OCI-LY3 (cell line): Measurements from ENCODE around the gene CFAP54.
"Not testable (repeated sequence)": the region's sequence is repeated elsewhere in the genome, so short reads cannot be mapped to it uniquely, and the experiment has no call there.

Experiments used
- H2AFZ ChIP-seq: fragments of 200-600, 300-600 bp; shearing (Covaris generic); 2 replicates; pipeline ENCODE4 v1.6.0; 2014; ENCODE audit warnings: antibody characterized with exemption, low read depth, low read length
- H3K27ac ChIP-seq: fragments of 200-600, 300-600 bp; sonication (generic); 2 replicates; pipeline ENCODE4 v1.5.1; 2014; ENCODE audit warnings: mild to moderate bottlenecking, low read length, moderate library complexity, mixed read lengths
- H3K27me3 ChIP-seq: fragments of 200-600, 300-600 bp; sonication (generic); 2 replicates; pipeline ENCODE4 v1.6.1; 2014; ENCODE audit warnings: low read depth, low read length, mixed read lengths
- H3K36me3 ChIP-seq: fragments of 200-600, 300-600 bp; sonication (generic); replicated peaks from 2 replicates; pipeline ENCODE3; 2014; ENCODE audit warnings: low read depth, low read length, mixed read lengths
- H3K4me1 ChIP-seq: fragments of 300-600, 200-600 bp; sonication (generic); 2 replicates; pipeline ENCODE4 v1.6.1; 2014; ENCODE audit warnings: low read length, mixed read lengths
- H3K4me2 ChIP-seq: fragments of 200-600, 300-600 bp; sonication (generic); 2 replicates; pipeline ENCODE4 v1.6.1; 2014; ENCODE audit warnings: low read length, mixed read lengths
- H3K4me3 ChIP-seq: fragments of 300-600, 200-600 bp; sonication (generic); 2 replicates; pipeline ENCODE4 v1.5.1; 2014; ENCODE audit warnings: antibody characterized with exemption, mild to moderate bottlenecking, low read length, moderate library complexity
- H3K79me2 ChIP-seq: fragments of 300-600, 200-600 bp; shearing (Covaris generic); 2 replicates; pipeline ENCODE4 v1.6.1; 2014; ENCODE audit warnings: mild to moderate bottlenecking, low read length, mixed read lengths
- H3K9ac ChIP-seq: fragments of 300-600, 200-600 bp; shearing (Covaris generic); 2 replicates; pipeline ENCODE4 v1.6.0; 2014; ENCODE audit warnings: mild to moderate bottlenecking, low read length, moderate library complexity
- H3K9me3 ChIP-seq: fragments of 200-600, 300-600 bp; shearing (Covaris generic); 2 replicates; pipeline ENCODE4 v1.6.1; 2014; ENCODE audit warnings: low read length, mixed read lengths; ENCODE audit not compliant: insufficient read depth
- H4K20me1 ChIP-seq: fragments of 200-600, 300-600 bp; sonication (generic); 2 replicates; pipeline ENCODE4 v1.6.1; 2016; ENCODE audit warnings: low read length, mixed read lengths; ENCODE audit not compliant: insufficient read depth
- CTCF ChIP-seq: fragments of 200-600, 300-600 bp; sonication (generic); IDR thresholded peaks from 2 replicates; pipeline ENCODE4 v1.5.1; 2014; ENCODE audit warnings: antibody characterized with exemption, low read length, low read depth
- EZH2phosphoT487 ChIP-seq: fragments of 200-600 bp; shearing (Covaris generic); IDR thresholded peaks from 2 replicates; pipeline ENCODE4 v1.6.1; 2018; ENCODE audit warnings: antibody characterized with exemption, mixed run types, low read depth

CFAP54 gene

GRCh38 chr12:96719660-96720362 is 230.4 kb downstream of the CFAP54 start:
- H4K20me1 ChIP-seq: no peaks in the 10 kb centered on the region
- no peaks in the 10 kb centered on the region for H3K79me2 ChIP-seq
- H3K4me1 ChIP-seq: peaks cover 5% of the 10 kb centered on the region
- no peaks in the 10 kb centered on the region for H3K36me3 ChIP-seq
- H3K9me3 ChIP-seq: no peaks in the 10 kb centered on the region
- peak overlapping the region; percentile 80 for H3K4me3 ChIP-seq
- peak overlapping the region; percentile 94 for H2AFZ ChIP-seq
- H3K9ac ChIP-seq: peak overlapping the region; percentile 59
- H3K27me3 ChIP-seq: no peaks in the 10 kb centered on the region
- peak overlapping the region; percentile 44 for H3K27ac ChIP-seq
- H3K4me2 ChIP-seq: peak overlapping the region; percentile 86
- TF ChIP-seq CTCF (no peak), EZH2phosphoT487 (no peak)

DNA sequence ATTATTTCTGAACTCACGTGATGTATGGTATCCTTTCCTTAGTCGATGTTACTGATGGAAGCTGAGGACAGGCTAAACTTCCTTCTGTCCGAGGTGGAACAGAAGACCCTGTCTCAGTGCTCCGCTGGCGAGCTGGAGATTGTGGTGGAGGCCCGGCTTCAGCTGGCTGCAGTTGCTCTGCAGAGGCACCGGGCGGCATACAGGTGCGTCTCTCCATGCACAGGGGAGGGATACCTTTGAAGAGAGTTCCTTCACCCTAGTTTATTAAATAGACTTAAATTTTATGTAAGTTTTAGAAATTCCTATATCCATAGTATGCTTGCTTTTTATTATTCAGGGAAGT is 231.0 kb downstream of the CFAP54 start:
- H2AFZ ChIP-seq: peak overlapping the region; percentile 94
- peak overlapping the region; percentile 86 for H3K4me2 ChIP-seq
- no peaks in the 10 kb centered on the region for H3K79me2 ChIP-seq
- peak overlapping the region; percentile 59 for H3K9ac ChIP-seq
- no peaks in the 10 kb centered on the region for H4K20me1 ChIP-seq
- TF ChIP-seq EZH2phosphoT487 (no peak), CTCF (peak; percentile 31; the same call in 1 of the 2 replicates)
- no peaks in the 10 kb centered on the region for H3K36me3 ChIP-seq
- no peaks in the 10 kb centered on the region for H3K27me3 ChIP-seq
- peaks cover 5% of the 10 kb centered on the region for H3K4me1 ChIP-seq
- peak overlapping the region; percentile 44 for H3K27ac ChIP-seq
- peak overlapping the region; percentile 80 for H3K4me3 ChIP-seq
- H3K9me3 ChIP-seq: no peaks in the 10 kb centered on the region

DNA sequence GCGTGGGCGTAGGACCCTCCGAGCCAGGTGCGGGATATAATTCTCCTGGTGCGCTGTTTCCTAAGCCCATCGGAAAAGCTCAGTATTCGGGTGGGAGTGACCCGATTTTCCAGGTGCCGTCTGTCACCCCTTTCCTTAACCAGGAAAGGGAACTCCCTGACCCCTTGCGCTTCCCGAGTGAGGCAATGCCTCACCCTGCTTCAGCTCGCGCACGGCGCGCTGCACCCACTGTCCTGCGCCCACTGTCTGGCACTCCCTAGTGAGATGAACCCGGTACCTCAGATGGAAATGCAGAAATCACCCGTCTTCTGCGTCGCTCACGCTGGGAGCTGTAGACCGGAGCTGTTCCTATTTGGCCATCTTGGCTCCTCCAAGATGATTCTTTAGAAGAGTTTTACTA is 240.1 kb downstream of the CFAP54 start:
- H2AFZ ChIP-seq, H3K27ac ChIP-seq, H3K4me1 ChIP-seq, H3K4me3 ChIP-seq, H3K36me3 ChIP-seq, H3K27me3 ChIP-seq, H4K20me1 ChIP-seq, H3K4me2 ChIP-seq, H3K9me3 ChIP-seq, H3K79me2 ChIP-seq, H3K9ac ChIP-seq: not testable (repeated sequence)

DNA sequence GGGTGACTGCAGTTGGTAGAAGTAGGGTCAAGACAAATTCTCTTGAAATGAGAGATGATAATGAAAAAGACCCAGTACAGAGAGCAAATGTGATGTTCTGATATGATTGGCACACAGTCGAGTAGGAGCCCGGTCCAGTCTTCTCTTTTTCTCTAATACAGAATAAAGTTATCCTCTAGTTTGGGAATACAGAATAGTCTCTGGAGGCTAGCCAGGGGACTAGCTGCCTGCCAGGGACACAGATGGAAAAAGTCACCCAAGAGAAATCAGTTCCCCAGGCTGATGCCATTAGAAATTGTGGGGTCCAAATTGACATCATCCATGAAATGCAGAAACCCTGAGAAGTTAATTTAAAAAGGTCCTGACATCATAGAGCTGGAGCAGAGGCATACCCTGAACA is 240.5 kb downstream of the CFAP54 start:
- no peak overlapping the region for H3K27ac ChIP-seq
- no peak overlapping the region for H3K9ac ChIP-seq
- no peaks in the 10 kb centered on the region for H3K36me3 ChIP-seq
- no peaks in the 10 kb centered on the region for H3K79me2 ChIP-seq
- TF ChIP-seq CTCF (no peak), EZH2phosphoT487 (no peak)
- H3K27me3 ChIP-seq: no peaks in the 10 kb centered on the region
- no peaks in the 10 kb centered on the region for H3K4me1 ChIP-seq
- no peak overlapping the region for H3K4me2 ChIP-seq
- no peaks in the 10 kb centered on the region for H3K9me3 ChIP-seq
- H3K4me3 ChIP-seq: no peak overlapping the region
- no peaks in the 10 kb centered on the region for H4K20me1 ChIP-seq
- no peak overlapping the region for H2AFZ ChIP-seq
